ENCODE measurements around the gene FKBP9.
"Not testable (repeated sequence)": the region's sequence is repeated elsewhere in the genome, so short reads cannot be mapped to it uniquely, and the experiment has no call there.

- not testable (repeated sequence) for TF ChIP-seq EZH2 (IDR thresholded peaks at IDR 0.05); POLR2AphosphoS5 (IDR thresholded peaks at IDR 0.05; ENCODE audit: borderline replicate concordance, low read depth, low read length); FOXP2 (optimal IDR thresholded peaks at IDR 0.05; ENCODE audit: control extremely low read depth, extremely low read length, insufficient read depth)
These were observed 6.7 kb downstream of the FKBP9 start for GRCh38 chr7:32963880-32964301.
